Suprapubic skin (tissue), 4 donors: ENCODE measurements around the gene TP73. TPM values are rescaled to one million over a fixed set of nuclear protein-coding genes. Genes with fewer than 3 reads are reported as not detected.

Experiments
- DNase-seq, 2 donors: peaks; one replicate each; pipeline ENCODE4 v3.0.0-alpha.2; 2019; ENCODE audit warnings: low spot score in 2 of 2
- H3K27ac ChIP-seq: fragments of 200-600 bp; sonication (generic); one replicate; pipeline ENCODE4 v1.5.1; 2019
- H3K27me3 ChIP-seq: fragments of 200-600 bp; sonication (generic); one replicate; pipeline ENCODE4 v1.5.1; 2019
- H3K36me3 ChIP-seq: fragments of 200-600 bp; sonication (generic); one replicate; pipeline ENCODE4 v1.5.1; 2019
- H3K4me1 ChIP-seq: fragments of 200-600 bp; sonication (generic); one replicate; pipeline ENCODE4 v1.5.1; 2019
- H3K4me3 ChIP-seq: fragments of 200-600 bp; sonication (generic); one replicate; pipeline ENCODE4 v1.5.1; 2019; ENCODE audit warnings: mild to moderate bottlenecking
- H3K9me3 ChIP-seq: fragments of 200-600 bp; sonication (generic); one replicate; pipeline ENCODE4 v1.5.1; 2019
- CTCF ChIP-seq, 2 donors: fragments of 200-600 bp in 1 of 2; fragments of 450-650 bp in 1 of 2; sonication (generic) in 1 of 2; IDR thresholded peaks; one replicate each; pipeline ENCODE4 v1.5.1; 2016 to 2019; ENCODE audit warnings: antibody characterized with exemption in 2 of 2, mild to moderate bottlenecking in 1 of 2, moderate library complexity in 1 of 2
- EP300 ChIP-seq: sonication (generic); formaldehyde crosslinking; IDR thresholded peaks from one replicate; pipeline ENCODE4 v1.6.1; 2017; ENCODE audit warnings: antibody characterized with exemption
- POLR2A ChIP-seq, 2 donors: fragments of 450-650 bp; IDR thresholded peaks; one replicate each; pipeline ENCODE4 v1.6.1; 2017; ENCODE audit warnings: antibody characterized with exemption in 2 of 2, mild to moderate bottlenecking in 2 of 2, moderate library complexity in 2 of 2
- POLR2AphosphoS5 ChIP-seq, 3 donors: sonication (generic); formaldehyde crosslinking; IDR thresholded peaks; one replicate each; pipeline ENCODE4 v1.6.1; 2017; ENCODE audit warnings: antibody characterized with exemption in 3 of 3
- WGBS: methylation state at CpG from one replicate; pipeline ENCODE4 v1.1.5; 2018; 5-methylcytosine and 5-hydroxymethylcytosine counted together
- total RNA-seq, 4 donors: library from RNA; depleted of rRNA; stranded (reverse); fragments of >200 nt; gene quantifications; one replicate each; pipeline ENCODE4 v1.1.0, GENCODE V29; 2016

TP73 gene
- total RNA-seq, 4 donors from 2014 or later: 8.8 to 24.7 (median 16.9) TPM

- DNase-seq: no peak
- TF ChIP-seq CTCF (IDR thresholded peaks at IDR 0.05): no peak
- Histone ChIP-seq H3K27ac (no peak overlapping the region), H3K4me3 (peak overlapping the region; percentile 37), H3K27me3 (peaks cover 69% of the 10 kb centered on the region), H3K9me3 (no peaks in the 10 kb centered on the region), H3K36me3 (no peaks in the 10 kb centered on the region), H3K4me1 (peaks cover 73% of the 10 kb centered on the region)
- WGBS: 30% methylated on average over 21 of the region's 35 CpGs
Measured at GRCh38 chr1:3707298-3707938, 55.1 kb downstream of the TP73 start.

- no peaks in the 10 kb centered on the region for H3K36me3 ChIP-seq
- no peak for TF ChIP-seq EP300
- TF ChIP-seq POLR2A (IDR thresholded peaks at IDR 0.05): no peak
- TF ChIP-seq CTCF (IDR thresholded peaks at IDR 0.05): no peak
- H3K4me1 ChIP-seq: peaks cover 72% of the 10 kb centered on the region
- peaks cover 74% of the 10 kb centered on the region for H3K27me3 ChIP-seq
- WGBS: 50% methylated on average over 5 of the region's 11 CpGs
- no peak for DNase-seq
- H3K27ac ChIP-seq: no peak overlapping the region
- peak overlapping the region; percentile 37 for H3K4me3 ChIP-seq
- H3K9me3 ChIP-seq: no peaks in the 10 kb centered on the region
Measured at GRCh38 chr1:3707939-3708328, 55.6 kb downstream of the TP73 start.

- Histone ChIP-seq H3K27me3 (peaks cover 82% of the 10 kb centered on the region), H3K4me3 (peak overlapping the region; percentile 37)
Measured at GRCh38 chr1:3708791-3709190, 56.5 kb downstream of the TP73 start.

GRCh38 chr1:3710251-3710650 is 57.9 kb downstream of the TP73 start:
- Histone ChIP-seq H3K27me3 (peaks cover 89% of the 10 kb centered on the region), H3K4me1 (peaks cover 64% of the 10 kb centered on the region), H3K4me3 (no peak overlapping the region), H3K27ac (no peak overlapping the region), H3K9me3 (no peaks in the 10 kb centered on the region), H3K36me3 (no peaks in the 10 kb centered on the region)
- TF ChIP-seq CTCF (IDR thresholded peaks at IDR 0.05) (no peak), POLR2A (IDR thresholded peaks at IDR 0.05) (no peak), EP300 (no peak), POLR2AphosphoS5 (IDR thresholded peaks at IDR 0.05) (no peak)
- no peak for DNase-seq
- 53% methylated on average over 3 of the region's 15 CpGs for WGBS

More at GRCh38 chr1:3708791-3709190, 56.5 kb downstream of the TP73 start:
- Histone ChIP-seq H3K9me3 (no peaks in the 10 kb centered on the region), H3K4me1 (peaks cover 70% of the 10 kb centered on the region), H3K36me3 (no peaks in the 10 kb centered on the region), H3K27ac (no peak overlapping the region)
- no CpG with 5 or more reads among the region's 19 CpGs for WGBS
- TF ChIP-seq POLR2A (IDR thresholded peaks at IDR 0.05) (no peak), EP300 (no peak), POLR2AphosphoS5 (IDR thresholded peaks at IDR 0.05) (no peak), CTCF (IDR thresholded peaks at IDR 0.05) (no peak)
- DNase-seq: no peak

- Histone ChIP-seq H3K4me3 (no peak overlapping the region), H3K9me3 (no peaks in the 10 kb centered on the region), H3K4me1 (peaks cover 63% of the 10 kb centered on the region), H3K27me3 (peaks cover 90% of the 10 kb centered on the region), H3K36me3 (no peaks in the 10 kb centered on the region), H3K27ac (no peak overlapping the region)
- DNase-seq: no peak
- TF ChIP-seq POLR2AphosphoS5 (IDR thresholded peaks at IDR 0.05) (no peak), EP300 (no peak), POLR2A (IDR thresholded peaks at IDR 0.05) (no peak), CTCF (IDR thresholded peaks at IDR 0.05) (no peak)
- WGBS: 20% methylated on average over 7 of the region's 11 CpGs
Measured at GRCh38 chr1:3711381-3711779, 59.1 kb downstream of the TP73 start.
